H9 (cell line): ENCODE results near the gene GSG1L. TPM values are rescaled to one million over a fixed set of nuclear protein-coding genes. Genes with fewer than 3 reads are reported as not detected.

Source experiments
- DNase-seq: peaks from one replicate; pipeline ENCODE4 v3.0.0-alpha.2; 2017
- H2AFZ ChIP-seq: one replicate; pipeline ENCODE4 v1.6.1; 2013; ENCODE audit warnings: mild to moderate bottlenecking, low read length, control low read depth, moderate library complexity
- H2AK5ac ChIP-seq: 2 replicates; pipeline ENCODE4 v1.6.1; 2013; ENCODE audit warnings: low read length, control low read depth, mixed read lengths; ENCODE audit not compliant: insufficient read length
- H2BK120ac ChIP-seq: one replicate; pipeline ENCODE4 v1.6.1; 2013; ENCODE audit warnings: low read depth, mild to moderate bottlenecking, low read length, control low read depth, inconsistent platforms; ENCODE audit not compliant: poor library complexity, severe bottlenecking
- H2BK12ac ChIP-seq: 2 replicates; pipeline ENCODE4 v1.6.1; 2013; ENCODE audit warnings: low read length, control low read depth, mixed read lengths, low read depth; ENCODE audit not compliant: insufficient read length
- H2BK15ac ChIP-seq: 2 replicates; pipeline ENCODE4 v1.6.1; 2013; ENCODE audit warnings: low read depth, low read length, control low read depth
- H2BK20ac ChIP-seq: one replicate; pipeline ENCODE4 v1.6.1; 2013; ENCODE audit warnings: low read depth, mild to moderate bottlenecking, low read length, control low read depth, inconsistent platforms; ENCODE audit not compliant: poor library complexity, severe bottlenecking
- H2BK5ac ChIP-seq: 2 replicates; pipeline ENCODE4 v1.6.1; 2013; ENCODE audit warnings: low read length, control low read depth, mixed read lengths; ENCODE audit not compliant: insufficient read length
- H3K14ac ChIP-seq: 2 replicates; pipeline ENCODE4 v1.6.1; 2013; ENCODE audit warnings: low read length, control low read depth; ENCODE audit not compliant: insufficient read depth
- H3K18ac ChIP-seq: 2 replicates; pipeline ENCODE4 v1.6.1; 2013; ENCODE audit warnings: low read depth, mild to moderate bottlenecking, mixed read lengths, low read length, control low read depth; ENCODE audit not compliant: insufficient read length
- H3K23ac ChIP-seq: 2 replicates; pipeline ENCODE4 v1.6.1; 2013; ENCODE audit warnings: low read length, control low read depth, mixed read lengths, low read depth; ENCODE audit not compliant: insufficient read length
- H3K23me2 ChIP-seq: 2 replicates; pipeline ENCODE4 v1.6.1; 2013; ENCODE audit warnings: low read depth, mild to moderate bottlenecking, mixed read lengths, low read length, control low read depth; ENCODE audit not compliant: insufficient read length, poor library complexity, severe bottlenecking
- H3K27ac ChIP-seq: 2 replicates; pipeline ENCODE4 v1.5.1; 2013; ENCODE audit warnings: low read length, control low read depth, mixed read lengths, low read depth; ENCODE audit not compliant: insufficient read length
- H3K27me3 ChIP-seq: 2 replicates; pipeline ENCODE4 v1.6.1; 2013; ENCODE audit warnings: low read length, control low read depth, inconsistent platforms; ENCODE audit not compliant: insufficient read depth
- H3K4ac ChIP-seq: 2 replicates; pipeline ENCODE4 v1.6.1; 2013; ENCODE audit warnings: low read depth, mild to moderate bottlenecking, control low read depth, inconsistent platforms, low read length, moderate library complexity
- H3K4me1 ChIP-seq: 2 replicates; pipeline ENCODE4 v1.6.1; 2013; ENCODE audit warnings: low read length, control low read depth, inconsistent platforms; ENCODE audit not compliant: insufficient read depth
- H3K4me2 ChIP-seq: 2 replicates; pipeline ENCODE4 v1.6.1; 2013; ENCODE audit warnings: low read length, control low read depth, mixed read lengths; ENCODE audit not compliant: insufficient read length, insufficient read depth
- H3K56ac ChIP-seq: 2 replicates; pipeline ENCODE4 v1.6.1; 2013; ENCODE audit warnings: low read depth, mild to moderate bottlenecking, mixed read lengths, low read length, control low read depth; ENCODE audit not compliant: insufficient read length
- H3K79me1 ChIP-seq: 2 replicates; pipeline ENCODE4 v1.6.1; 2013; ENCODE audit warnings: low read depth, mild to moderate bottlenecking, moderate library complexity, low read length, control low read depth, inconsistent platforms; ENCODE audit not compliant: insufficient read depth, poor library complexity, severe bottlenecking
- H3K79me2 ChIP-seq: 2 replicates; pipeline ENCODE4 v1.6.1; 2013; ENCODE audit warnings: low read length, control low read depth, inconsistent platforms; ENCODE audit not compliant: insufficient read depth
- H3K9ac ChIP-seq: 2 replicates; pipeline ENCODE4 v1.6.1; 2013; ENCODE audit warnings: low read length, control low read depth, mixed read lengths; ENCODE audit not compliant: insufficient read length; ENCODE audit errors: extremely low read depth
- H3K9me3 ChIP-seq: one replicate; pipeline ENCODE4 v1.6.1; 2013; ENCODE audit warnings: low read depth, low read length, inconsistent platforms; ENCODE audit not compliant: control insufficient read depth
- H3T11ph ChIP-seq: one replicate; pipeline ENCODE4 v1.6.1; 2013; ENCODE audit warnings: mild to moderate bottlenecking, low read length, control low read depth, inconsistent platforms
- H4K20me1 ChIP-seq: one replicate; pipeline ENCODE4 v1.6.1; 2013; ENCODE audit not compliant: control insufficient read depth, insufficient read length, insufficient read depth
- H4K5ac ChIP-seq: 2 replicates; pipeline ENCODE4 v1.6.1; 2013; ENCODE audit warnings: low read depth, mild to moderate bottlenecking, mixed read lengths, low read length, control low read depth; ENCODE audit not compliant: insufficient read length
- H4K8ac ChIP-seq: replicated peaks from 2 replicates; pipeline ENCODE4 v1.6.1; 2013; ENCODE audit warnings: low read length, control low read depth, mixed read lengths, low read depth; ENCODE audit not compliant: insufficient read length
- H4K91ac ChIP-seq: 2 replicates; pipeline ENCODE4 v1.6.1; 2013; ENCODE audit warnings: low read depth, mild to moderate bottlenecking, moderate library complexity, mixed read lengths, low read length, control low read depth; ENCODE audit not compliant: insufficient read length
- H3K27ac Mint-ChIP-seq, 3 experiments: 2 replicates in 2 of 3; 3 replicates in 1 of 3; pipeline ENCODE4 v1.8.0; 2020 to 2021; ENCODE audit warnings: mixed read lengths in 3 of 3, mild to moderate bottlenecking in 1 of 3, moderate library complexity in 1 of 3
- H3K27me3 Mint-ChIP-seq: 2 replicates; pipeline ENCODE4 v1.8.0; 2021; ENCODE audit warnings: low read depth, mild to moderate bottlenecking, moderate library complexity, mixed read lengths
- H3K36me3 Mint-ChIP-seq, 3 experiments: 2 replicates in 2 of 3; 3 replicates in 1 of 3; pipeline ENCODE4 v1.8.0; 2020 to 2021; ENCODE audit warnings: low read depth in 3 of 3, mixed read lengths in 3 of 3; ENCODE audit not compliant: insufficient read depth in 1 of 3
- H3K4me1 Mint-ChIP-seq, 2 experiments: 2 replicates each; pipeline ENCODE4 v1.8.0; 2020; ENCODE audit warnings: mixed read lengths in 2 of 2
- H3K4me3 Mint-ChIP-seq, 2 experiments: 2 replicates in 1 of 2; 3 replicates in 1 of 2; pipeline ENCODE4 v1.8.0; 2020 to 2021; ENCODE audit warnings: mild to moderate bottlenecking in 2 of 2, mixed read lengths in 2 of 2, moderate library complexity in 1 of 2
- H3K9me3 Mint-ChIP-seq, 2 experiments: 2 replicates in 1 of 2; 3 replicates in 1 of 2; pipeline ENCODE4 v1.8.0; 2020; ENCODE audit warnings: mild to moderate bottlenecking in 2 of 2, mixed read lengths in 2 of 2, moderate library complexity in 1 of 2
- WGBS: extraction: QIAGEN DNeasy Blood & Tissue Kit; methylation state at CpG from one replicate; pipeline ENCODE4 v1.1.7; 2013; ENCODE audit warnings: missing lambda C conversion rate, low lambda C conversion rate, mixed read lengths; ENCODE audit not compliant: insufficient read length; ENCODE audit errors: extremely low coverage; 5-methylcytosine and 5-hydroxymethylcytosine counted together
- total RNA-seq: library from RNA; stranded (reverse); gene quantifications from 2 replicates; pipeline ENCODE4 v1.2.1, GENCODE V29; 2021
- TF ChIP-seq, protein P1 (sequence below): fragments of 200-600 bp; sonication (generic); conservative IDR thresholded peaks from 3 replicates; pipeline ENCODE4 v1.8.0; 2021; ENCODE audit warnings: antibody characterized with exemption, mild to moderate bottlenecking

GSG1L gene
- total RNA-seq, 1 experiment from 2014 or later: 0.35 TPM

DNA sequence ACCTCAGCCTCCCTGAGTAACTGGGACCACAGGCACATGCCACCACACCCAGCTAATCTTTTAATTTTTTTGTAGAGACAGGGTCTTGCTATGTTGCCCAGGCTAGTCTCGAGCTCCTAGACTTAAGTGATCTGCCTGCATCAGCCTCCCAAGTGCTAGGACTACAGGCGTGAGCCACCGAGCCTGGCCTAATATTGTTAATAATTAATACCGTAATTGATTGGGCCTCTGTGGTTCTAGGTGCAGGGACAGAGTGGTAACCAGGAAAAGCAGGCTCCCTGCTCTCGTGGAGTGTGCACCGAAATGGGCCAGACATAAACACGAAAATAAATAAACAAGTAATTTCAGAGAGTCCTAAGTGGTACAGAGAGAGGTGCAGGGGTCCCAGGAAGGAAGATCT is 241.0 kb downstream of the GSG1L start:
- Histone ChIP-seq H3K4me1 (no peaks in the 10 kb centered on the region), H3K27ac (no peak overlapping the region), H2BK12ac (no peak overlapping the region), H3K79me1 (no peaks in the 10 kb centered on the region), H3K27me3 (no peaks in the 10 kb centered on the region), H2BK120ac (no peak overlapping the region), H2BK5ac (no peak overlapping the region), H3K56ac (no peak overlapping the region), H3K23ac (no peak overlapping the region), H2AK5ac (no peak overlapping the region), H3K18ac (no peak overlapping the region), H3K14ac (no peak overlapping the region), H3K4me2 (no peak overlapping the region), H2AFZ (no peak overlapping the region), H4K91ac (no peak overlapping the region), H3K9ac (no peak overlapping the region), H3K4ac (no peak overlapping the region), H3K23me2 (no peaks in the 10 kb centered on the region), H2BK20ac (no peak overlapping the region), H4K8ac (no peak overlapping the region), H2BK15ac (no peak overlapping the region), H3K79me2 (no peaks in the 10 kb centered on the region), H4K5ac (no peak overlapping the region), H3T11ph (no peak overlapping the region), H3K9me3 (no peaks in the 10 kb centered on the region), H4K20me1 (no peaks in the 10 kb centered on the region)
- H3K36me3 Mint-ChIP-seq: no peaks in the 10 kb centered on the region
- H3K27ac Mint-ChIP-seq: no peak overlapping the region
- H3K4me3 Mint-ChIP-seq: no peak overlapping the region
- H3K9me3 Mint-ChIP-seq: no peaks in the 10 kb centered on the region
- peaks cover 6% of the 10 kb centered on the region; the same call in 1 of the 2 replicates for H3K27me3 Mint-ChIP-seq
- TF ChIP-seq, protein P1, sequence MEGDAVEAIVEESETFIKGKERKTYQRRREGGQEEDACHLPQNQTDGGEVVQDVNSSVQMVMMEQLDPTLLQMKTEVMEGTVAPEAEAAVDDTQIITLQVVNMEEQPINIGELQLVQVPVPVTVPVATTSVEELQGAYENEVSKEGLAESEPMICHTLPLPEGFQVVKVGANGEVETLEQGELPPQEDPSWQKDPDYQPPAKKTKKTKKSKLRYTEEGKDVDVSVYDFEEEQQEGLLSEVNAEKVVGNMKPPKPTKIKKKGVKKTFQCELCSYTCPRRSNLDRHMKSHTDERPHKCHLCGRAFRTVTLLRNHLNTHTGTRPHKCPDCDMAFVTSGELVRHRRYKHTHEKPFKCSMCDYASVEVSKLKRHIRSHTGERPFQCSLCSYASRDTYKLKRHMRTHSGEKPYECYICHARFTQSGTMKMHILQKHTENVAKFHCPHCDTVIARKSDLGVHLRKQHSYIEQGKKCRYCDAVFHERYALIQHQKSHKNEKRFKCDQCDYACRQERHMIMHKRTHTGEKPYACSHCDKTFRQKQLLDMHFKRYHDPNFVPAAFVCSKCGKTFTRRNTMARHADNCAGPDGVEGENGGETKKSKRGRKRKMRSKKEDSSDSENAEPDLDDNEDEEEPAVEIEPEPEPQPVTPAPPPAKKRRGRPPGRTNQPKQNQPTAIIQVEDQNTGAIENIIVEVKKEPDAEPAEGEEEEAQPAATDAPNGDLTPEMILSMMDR: no peak
- peaks cover 0 to 9% of the 10 kb centered on the region in 2 experiments; a peak in 2 of 4 replicates for H3K4me1 Mint-ChIP-seq
- no peak for DNase-seq
- no CpG with 5 or more reads among the region's 7 CpGs for WGBS
